ENCODE results near the gene CSGALNACT2. TPM values are rescaled to one million over a fixed set of nuclear protein-coding genes. Genes with fewer than 3 reads are reported as not detected.

The CSGALNACT2 gene
- total and polyA plus RNA-seq, 2 of the 13 experiments (the other 11 are each of a cell fraction or from before 2014, with no cell fraction given): 3.3 to 7.1 TPM

DNA sequence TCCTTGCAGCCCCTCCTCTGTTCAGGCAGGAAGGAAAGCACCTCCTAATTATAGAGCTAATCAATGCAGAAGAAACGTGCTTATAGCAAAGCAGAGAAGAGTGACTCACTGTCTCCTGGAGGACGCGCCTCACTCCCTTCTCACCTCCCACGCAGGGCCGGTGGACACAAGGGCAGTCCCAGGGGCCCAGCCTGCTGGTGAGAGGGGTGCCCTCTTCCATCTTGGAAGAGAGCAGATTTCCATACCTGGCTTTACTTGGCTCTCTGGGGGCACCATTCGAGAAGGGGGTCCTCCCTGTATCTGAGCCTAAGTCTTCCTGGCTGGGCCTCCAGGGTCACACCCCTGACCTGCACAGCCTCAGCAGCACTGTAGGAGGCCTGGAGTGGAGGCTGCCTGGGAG is 72.8 kb downstream of the CSGALNACT2 start:
- CTCF ChIA-PET (ENCODE audit: low intra/inter-chr PET ratio, low total read pairs): no interaction called here
- H3K4me2 ChIP-seq (ENCODE audit: low read depth, low read length): no peak overlapping the region

More for the DNA sequence above, 72.8 kb downstream of the CSGALNACT2 start:
- intact Hi-C loops (cut with micrococcal nuclease; ENCODE audit: unreplicated experiment) (no loop called here), in situ Hi-C loops (cut with HindIII; ENCODE audit: extremely low pct_ligation_motif_present, low pct_unique_long_range_greater_than_20kb) (no loop called here)
- Histone ChIP-seq H4K20me1 (ENCODE audit: insufficient read depth, low read length) (no peaks in the 10 kb centered on the region), H3K27me3 (ENCODE audit: control insufficient read depth in 1 of 2, insufficient read depth in 2 of 2, low read length in 2 of 2) (peaks cover 6 to 23% of the 10 kb centered on the region in 2 experiments; a peak in 2 of 5 replicates), H3K9me3 (ENCODE audit: low read length) (no peaks in the 10 kb centered on the region), H3K4me1 (ENCODE audit: insufficient read depth, low read length) (no peaks in the 10 kb centered on the region), H3K36me3 (replicated peaks in 1 of 2; ENCODE audit: control insufficient read depth in 1 of 2, insufficient read depth in 2 of 2, low read length in 2 of 2) (no peaks in the 10 kb centered on the region), H3K9ac (ENCODE audit: insufficient read depth, low read depth, low read length) (no peak overlapping the region), H3K27ac (ENCODE audit: extremely low read length, insufficient read depth, low read length) (no peak overlapping the region), H3K4me3 (replicated peaks in 1 of 3; ENCODE audit: insufficient read depth in 1 of 3, low read depth in 2 of 3, low read length in 3 of 3) (no peak overlapping the region), H2AFZ (ENCODE audit: low read length) (no peak overlapping the region), H3K79me2 (ENCODE audit: insufficient read depth, low read length) (no peaks in the 10 kb centered on the region)
- FAIRE-seq (no peak), DNase-seq (ENCODE audit: low spot score) (no peak), ATAC-seq (no peak)
- TF ChIP-seq, protein P1, sequence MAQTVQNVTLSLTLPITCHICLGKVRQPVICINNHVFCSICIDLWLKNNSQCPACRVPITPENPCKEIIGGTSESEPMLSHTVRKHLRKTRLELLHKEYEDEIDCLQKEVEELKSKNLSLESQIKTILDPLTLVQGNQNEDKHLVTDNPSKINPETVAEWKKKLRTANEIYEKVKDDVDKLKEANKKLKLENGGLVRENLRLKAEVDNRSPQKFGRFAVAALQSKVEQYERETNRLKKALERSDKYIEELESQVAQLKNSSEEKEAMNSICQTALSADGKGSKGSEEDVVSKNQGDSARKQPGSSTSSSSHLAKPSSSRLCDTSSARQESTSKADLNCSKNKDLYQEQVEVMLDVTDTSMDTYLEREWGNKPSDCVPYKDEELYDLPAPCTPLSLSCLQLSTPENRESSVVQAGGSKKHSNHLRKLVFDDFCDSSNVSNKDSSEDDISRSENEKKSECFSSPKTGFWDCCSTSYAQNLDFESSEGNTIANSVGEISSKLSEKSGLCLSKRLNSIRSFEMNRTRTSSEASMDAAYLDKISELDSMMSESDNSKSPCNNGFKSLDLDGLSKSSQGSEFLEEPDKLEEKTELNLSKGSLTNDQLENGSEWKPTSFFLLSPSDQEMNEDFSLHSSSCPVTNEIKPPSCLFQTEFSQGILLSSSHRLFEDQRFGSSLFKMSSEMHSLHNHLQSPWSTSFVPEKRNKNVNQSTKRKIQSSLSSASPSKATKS (CRISPR knock-in tag; IDR thresholded peaks at IDR 0.05): no peak
- no peak for TF ChIP-seq CAMTA2 (CRISPR knock-in tag; IDR thresholded peaks at IDR 0.05; ENCODE audit: borderline replicate concordance)
- TF ChIP-seq, protein P2, sequence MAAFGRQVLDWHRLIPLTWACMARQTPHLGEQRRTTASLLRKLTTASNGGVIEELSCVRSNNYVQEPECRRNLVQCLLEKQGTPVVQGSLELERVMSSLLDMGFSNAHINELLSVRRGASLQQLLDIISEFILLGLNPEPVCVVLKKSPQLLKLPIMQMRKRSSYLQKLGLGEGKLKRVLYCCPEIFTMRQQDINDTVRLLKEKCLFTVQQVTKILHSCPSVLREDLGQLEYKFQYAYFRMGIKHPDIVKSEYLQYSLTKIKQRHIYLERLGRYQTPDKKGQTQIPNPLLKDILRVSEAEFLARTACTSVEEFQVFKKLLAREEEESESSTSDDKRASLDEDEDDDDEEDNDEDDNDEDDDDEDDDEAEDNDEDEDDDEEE (CRISPR knock-in tag; IDR thresholded peaks at IDR 0.05): no peak
- no peak for TF ChIP-seq MED8 (CRISPR knock-in tag; IDR thresholded peaks at IDR 0.05; ENCODE audit: insufficient replicate concordance)
- no peak for TF ChIP-seq ZNF547 (CRISPR knock-in tag; IDR thresholded peaks at IDR 0.05)
- TF ChIP-seq ZNF558 (CRISPR knock-in tag; IDR thresholded peaks at IDR 0.05; ENCODE audit: borderline replicate concordance): no peak
- no peak for TF ChIP-seq ZNF235 (CRISPR knock-in tag; IDR thresholded peaks at IDR 0.05; ENCODE audit: borderline replicate concordance)
- TF ChIP-seq ZNF891 (CRISPR knock-in tag; IDR thresholded peaks at IDR 0.05): no peak
- TF ChIP-seq ZNF644 (CRISPR knock-in tag; IDR thresholded peaks at IDR 0.05; ENCODE audit: low read depth): no peak
- TF ChIP-seq, protein P3, sequence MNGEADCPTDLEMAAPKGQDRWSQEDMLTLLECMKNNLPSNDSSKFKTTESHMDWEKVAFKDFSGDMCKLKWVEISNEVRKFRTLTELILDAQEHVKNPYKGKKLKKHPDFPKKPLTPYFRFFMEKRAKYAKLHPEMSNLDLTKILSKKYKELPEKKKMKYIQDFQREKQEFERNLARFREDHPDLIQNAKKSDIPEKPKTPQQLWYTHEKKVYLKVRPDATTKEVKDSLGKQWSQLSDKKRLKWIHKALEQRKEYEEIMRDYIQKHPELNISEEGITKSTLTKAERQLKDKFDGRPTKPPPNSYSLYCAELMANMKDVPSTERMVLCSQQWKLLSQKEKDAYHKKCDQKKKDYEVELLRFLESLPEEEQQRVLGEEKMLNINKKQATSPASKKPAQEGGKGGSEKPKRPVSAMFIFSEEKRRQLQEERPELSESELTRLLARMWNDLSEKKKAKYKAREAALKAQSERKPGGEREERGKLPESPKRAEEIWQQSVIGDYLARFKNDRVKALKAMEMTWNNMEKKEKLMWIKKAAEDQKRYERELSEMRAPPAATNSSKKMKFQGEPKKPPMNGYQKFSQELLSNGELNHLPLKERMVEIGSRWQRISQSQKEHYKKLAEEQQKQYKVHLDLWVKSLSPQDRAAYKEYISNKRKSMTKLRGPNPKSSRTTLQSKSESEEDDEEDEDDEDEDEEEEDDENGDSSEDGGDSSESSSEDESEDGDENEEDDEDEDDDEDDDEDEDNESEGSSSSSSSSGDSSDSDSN (CRISPR knock-in tag; IDR thresholded peaks at IDR 0.05): no peak
- TF ChIP-seq TRIM24 (CRISPR knock-in tag; IDR thresholded peaks at IDR 0.05): no peak
- TF ChIP-seq ZNF232 (CRISPR knock-in tag; IDR thresholded peaks at IDR 0.05; ENCODE audit: borderline replicate concordance): no peak
- TF ChIP-seq RFXAP (CRISPR knock-in tag; IDR thresholded peaks at IDR 0.05; ENCODE audit: borderline replicate concordance): no peak
- TF ChIP-seq, protein P4, sequence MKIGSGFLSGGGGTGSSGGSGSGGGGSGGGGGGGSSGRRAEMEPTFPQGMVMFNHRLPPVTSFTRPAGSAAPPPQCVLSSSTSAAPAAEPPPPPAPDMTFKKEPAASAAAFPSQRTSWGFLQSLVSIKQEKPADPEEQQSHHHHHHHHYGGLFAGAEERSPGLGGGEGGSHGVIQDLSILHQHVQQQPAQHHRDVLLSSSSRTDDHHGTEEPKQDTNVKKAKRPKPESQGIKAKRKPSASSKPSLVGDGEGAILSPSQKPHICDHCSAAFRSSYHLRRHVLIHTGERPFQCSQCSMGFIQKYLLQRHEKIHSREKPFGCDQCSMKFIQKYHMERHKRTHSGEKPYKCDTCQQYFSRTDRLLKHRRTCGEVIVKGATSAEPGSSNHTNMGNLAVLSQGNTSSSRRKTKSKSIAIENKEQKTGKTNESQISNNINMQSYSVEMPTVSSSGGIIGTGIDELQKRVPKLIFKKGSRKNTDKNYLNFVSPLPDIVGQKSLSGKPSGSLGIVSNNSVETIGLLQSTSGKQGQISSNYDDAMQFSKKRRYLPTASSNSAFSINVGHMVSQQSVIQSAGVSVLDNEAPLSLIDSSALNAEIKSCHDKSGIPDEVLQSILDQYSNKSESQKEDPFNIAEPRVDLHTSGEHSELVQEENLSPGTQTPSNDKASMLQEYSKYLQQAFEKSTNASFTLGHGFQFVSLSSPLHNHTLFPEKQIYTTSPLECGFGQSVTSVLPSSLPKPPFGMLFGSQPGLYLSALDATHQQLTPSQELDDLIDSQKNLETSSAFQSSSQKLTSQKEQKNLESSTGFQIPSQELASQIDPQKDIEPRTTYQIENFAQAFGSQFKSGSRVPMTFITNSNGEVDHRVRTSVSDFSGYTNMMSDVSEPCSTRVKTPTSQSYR (CRISPR knock-in tag; IDR thresholded peaks at IDR 0.05; ENCODE audit: borderline replicate concordance): no peak
- no peak for TF ChIP-seq ZNF3 (CRISPR knock-in tag; IDR thresholded peaks at IDR 0.05)
- TF ChIP-seq, protein P5, sequence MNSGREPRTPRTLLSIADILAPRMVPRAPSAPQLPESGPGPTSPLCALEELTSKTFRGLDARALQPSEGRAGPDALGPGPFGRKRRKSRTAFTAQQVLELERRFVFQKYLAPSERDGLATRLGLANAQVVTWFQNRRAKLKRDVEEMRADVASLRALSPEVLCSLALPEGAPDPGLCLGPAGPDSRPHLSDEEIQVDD (CRISPR knock-in tag; IDR thresholded peaks at IDR 0.05; ENCODE audit: borderline replicate concordance): no peak
- no TSS peak for BruUV-seq (replicated peaks)
- 3% methylated on average over 5 of the region's 6 CpGs for whole genome bisulfite sequencing (ENCODE audit: low lambda C conversion rate)
- POLR2A ChIA-PET: no interaction called here

Data from HepG2 (cell line).